GM12801 (cell line): ENCODE measurements around the gene OPRM1.

Source experiments
- TF ChIP-seq, protein P1 (sequence below): IDR thresholded peaks from one replicate; pipeline ENCODE4 v1.5.1; 2011; ENCODE audit warnings: control low read depth; ENCODE audit not compliant: insufficient read length; ENCODE audit errors: extremely low read depth

OPRM1 gene

DNA sequence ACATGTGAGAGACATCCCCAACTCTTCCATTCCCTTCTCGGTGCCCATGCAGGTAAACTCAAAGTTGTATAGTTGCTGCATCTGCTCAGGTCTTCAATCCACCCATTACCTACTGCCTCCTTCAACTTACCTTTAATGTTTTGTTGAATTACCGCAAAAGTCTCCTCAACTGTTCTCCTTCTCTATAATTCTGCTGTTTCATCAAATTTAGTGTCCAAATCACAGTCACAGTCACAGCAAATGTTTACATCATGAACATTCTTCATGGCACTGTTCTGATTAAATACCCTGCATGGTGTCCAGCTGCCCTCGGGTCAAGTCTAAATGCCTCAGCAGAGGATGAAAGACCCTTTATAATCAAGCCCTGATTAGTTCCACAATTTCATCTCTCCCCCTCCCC, 187.4 kb downstream of the OPRM1 start:
- TF ChIP-seq, protein P1, sequence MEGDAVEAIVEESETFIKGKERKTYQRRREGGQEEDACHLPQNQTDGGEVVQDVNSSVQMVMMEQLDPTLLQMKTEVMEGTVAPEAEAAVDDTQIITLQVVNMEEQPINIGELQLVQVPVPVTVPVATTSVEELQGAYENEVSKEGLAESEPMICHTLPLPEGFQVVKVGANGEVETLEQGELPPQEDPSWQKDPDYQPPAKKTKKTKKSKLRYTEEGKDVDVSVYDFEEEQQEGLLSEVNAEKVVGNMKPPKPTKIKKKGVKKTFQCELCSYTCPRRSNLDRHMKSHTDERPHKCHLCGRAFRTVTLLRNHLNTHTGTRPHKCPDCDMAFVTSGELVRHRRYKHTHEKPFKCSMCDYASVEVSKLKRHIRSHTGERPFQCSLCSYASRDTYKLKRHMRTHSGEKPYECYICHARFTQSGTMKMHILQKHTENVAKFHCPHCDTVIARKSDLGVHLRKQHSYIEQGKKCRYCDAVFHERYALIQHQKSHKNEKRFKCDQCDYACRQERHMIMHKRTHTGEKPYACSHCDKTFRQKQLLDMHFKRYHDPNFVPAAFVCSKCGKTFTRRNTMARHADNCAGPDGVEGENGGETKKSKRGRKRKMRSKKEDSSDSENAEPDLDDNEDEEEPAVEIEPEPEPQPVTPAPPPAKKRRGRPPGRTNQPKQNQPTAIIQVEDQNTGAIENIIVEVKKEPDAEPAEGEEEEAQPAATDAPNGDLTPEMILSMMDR = no peak

DNA sequence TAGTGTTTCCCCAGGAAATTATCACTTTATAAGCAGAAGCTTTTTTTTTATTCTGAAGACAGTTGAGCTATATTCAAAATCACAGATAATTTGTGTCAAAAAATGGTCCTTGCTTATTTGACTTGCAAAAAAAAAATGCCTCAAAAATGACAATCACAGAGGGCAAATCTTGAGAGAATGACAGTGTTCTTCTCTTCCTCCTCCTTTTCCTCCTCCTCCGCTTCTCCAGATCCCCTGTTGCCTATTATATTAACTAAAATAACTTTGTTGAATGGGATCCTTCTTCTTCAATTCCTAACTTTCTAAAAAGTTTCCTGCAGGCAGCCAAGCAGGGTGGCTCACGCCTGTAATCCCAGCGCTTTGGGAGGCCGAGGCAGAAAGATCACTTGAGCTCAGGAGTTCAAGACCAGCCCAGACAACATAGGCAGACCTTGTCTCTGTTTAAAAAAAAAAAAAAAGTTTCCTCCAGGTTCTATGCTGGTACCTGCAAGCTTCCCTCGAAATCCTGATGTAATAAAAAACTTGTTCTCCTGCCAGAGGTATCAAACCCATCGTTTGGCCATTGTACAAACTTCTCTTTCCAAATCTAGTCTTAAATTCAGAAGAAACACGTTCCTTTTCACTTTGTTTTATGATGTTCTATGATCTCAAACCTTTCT, 189.0 kb downstream of the OPRM1 start:
- TF ChIP-seq, protein P1 = no peak

- TF ChIP-seq, protein P1 = no peak
Observed at GRCh38 chr6:154228521-154228905, 189.5 kb downstream of the OPRM1 start.

DNA sequence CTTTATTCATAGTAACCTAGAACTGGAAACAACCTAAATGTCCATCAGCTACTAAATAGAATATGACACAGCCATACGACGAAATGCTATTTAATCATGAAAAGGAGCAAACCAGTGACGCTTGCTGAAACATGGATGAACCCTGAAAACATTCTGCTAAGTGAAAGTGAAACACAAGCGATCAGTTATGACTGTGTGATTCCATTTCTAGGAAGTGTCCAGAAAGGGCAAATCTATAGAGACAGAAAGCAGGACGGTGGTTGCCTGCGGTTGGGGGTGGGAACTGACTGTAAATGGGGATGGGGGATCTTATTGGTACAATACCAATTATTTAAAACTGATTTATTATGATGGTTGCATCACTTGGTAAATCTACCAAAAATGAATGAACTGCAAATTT, 190.7 kb downstream of the OPRM1 start:
- TF ChIP-seq, protein P1 = no peak

DNA sequence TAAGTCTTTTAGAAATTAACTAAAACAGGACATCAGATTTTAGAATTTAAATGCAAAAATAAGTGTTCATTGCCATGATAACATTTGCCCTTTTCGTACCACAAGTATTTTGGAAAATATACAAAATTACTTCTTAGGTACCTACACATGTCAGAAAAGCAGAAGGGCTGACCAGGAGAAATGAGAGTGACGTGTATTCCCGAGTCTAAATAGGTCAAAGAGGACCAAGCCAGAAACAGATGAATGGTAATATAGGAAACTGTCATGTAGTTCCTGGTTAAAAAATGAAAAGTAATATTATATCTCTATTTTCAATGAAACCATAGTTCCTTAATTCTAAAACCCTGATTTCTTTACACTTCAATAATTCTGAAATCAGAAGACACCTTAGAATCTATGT, 191.4 kb downstream of the OPRM1 start:
- TF ChIP-seq, protein P1 = no peak

GRCh38 chr6:154230910-154231595, 192.0 kb downstream of the OPRM1 start:
- TF ChIP-seq, protein P1 = no peak

GRCh38 chr6:154232013-154232910, 193.2 kb downstream of the OPRM1 start:
- TF ChIP-seq, protein P1 = no peak
